HCT116 (cell line): ENCODE measurements around the gene CERT1. TPM values are rescaled to one million over a fixed set of nuclear protein-coding genes. Genes with fewer than 3 reads are reported as not detected.

ENCODE experiments used
- ATAC-seq: fragments of 200-7000 bp; cut with Tn5 transposase; 2 replicates; pipeline ENCODE4 v1.9.1; 2020; ENCODE audit warnings: mild to moderate bottlenecking, moderate library complexity
- BruUV-seq: library from RNA; stranded (reverse); fragments of 400-500 nt; replicated peaks from 2 replicates; lab custom pipeline; 2021; lab: Mats Ljungman, UMichigan
- CTCF ChIA-PET: fragments of 300-600 bp; sonication (Branson Sonifier 250); formaldehyde crosslinking; loops from one replicate; lab custom pipeline; 2021; ENCODE audit warnings: antibody characterized with exemption; lab: Charles Lee
- POLR2A ChIA-PET: fragments of 300-600, 350-600 bp; sonication (Branson Sonifier 250); formaldehyde crosslinking; loops from one replicate; lab custom pipeline; 2021; ENCODE audit warnings: antibody characterized with exemption; lab: Charles Lee
- RAD21 ChIA-PET, 2 experiments: fragments of 300-600 bp; sonication (Branson Sonifier 250); formaldehyde crosslinking; loops; one replicate each; lab custom pipeline; 2023; ENCODE audit warnings: low total read pairs in 2 of 2; ENCODE audit not compliant: uncharacterized antibody in 2 of 2, unreplicated experiment in 2 of 2, low non-redundant PET in 1 of 2; lab: Charles Lee
- DNase-seq: peaks from one replicate; pipeline ENCODE4 v3.0.0-alpha.2; 2010; ENCODE audit warnings: low read depth, low spot score
- H2AFZ ChIP-seq: fragments of 200-600 bp; shearing (Covaris generic), sonication (generic); 2 replicates; pipeline ENCODE4 v1.6.1; 2017; ENCODE audit warnings: low read depth, mixed run types, mixed read lengths, antibody characterized with exemption, low read length; ENCODE audit not compliant: poor library complexity, severe bottlenecking
- H3K27ac ChIP-seq: 2 replicates; pipeline ENCODE4 v1.5.1; 2012; ENCODE audit warnings: low read depth, low read length
- H3K27me3 ChIP-seq: fragments of 200-600 bp; sonication (generic); 2 replicates; pipeline ENCODE4 v1.6.1; 2016; ENCODE audit warnings: mixed run types, low read length, mixed read lengths; ENCODE audit not compliant: insufficient read depth
- H3K36me3 ChIP-seq, 2 experiments: fragments of 200-500 bp in 1 of 2; fragments of 200-600 bp in 1 of 2; sonication (Bioruptor generic) in 1 of 2; sonication (generic) in 1 of 2; 2 replicates each; pipeline versions ENCODE4 v1.5.1 to v1.6.1; 2014 to 2016; ENCODE audit warnings: low read length in 2 of 2, inconsistent platforms in 1 of 2, mixed read lengths in 1 of 2, mixed run types in 1 of 2; ENCODE audit not compliant: insufficient read depth in 2 of 2, control insufficient read depth in 1 of 2
- H3K4me1 ChIP-seq, 2 experiments: fragments of 200-600 bp in 1 of 2; sonication (generic) in 1 of 2; 2 replicates each; pipeline versions ENCODE4 v1.5.1 to v1.6.1; 2012 to 2017; ENCODE audit warnings: low read length in 2 of 2, inconsistent platforms in 1 of 2, mild to moderate bottlenecking in 1 of 2, mixed read lengths in 1 of 2, mixed run types in 1 of 2, moderate library complexity in 1 of 2; ENCODE audit not compliant: insufficient read depth in 2 of 2, control insufficient read depth in 1 of 2
- H3K4me2 ChIP-seq: fragments of 200-600 bp; sonication (generic); 2 replicates; pipeline ENCODE4 v1.6.1; 2017; ENCODE audit warnings: mixed run types, low read length, mixed read lengths
- H3K4me3 ChIP-seq, 2 experiments: fragments of 200-600 bp in 1 of 2; sonication (generic) in 1 of 2; replicated peaks in 1 of 2; 2 replicates each; pipeline ENCODE4 v1.5.1; 2011 to 2016; ENCODE audit warnings: low read length in 2 of 2, control low read depth in 1 of 2, low read depth in 1 of 2, mild to moderate bottlenecking in 1 of 2, mixed read lengths in 1 of 2, mixed run types in 1 of 2
- H3K79me2 ChIP-seq: fragments of 200-600 bp; sonication (generic); 2 replicates; pipeline ENCODE4 v1.6.1; 2017; ENCODE audit warnings: mild to moderate bottlenecking, mixed run types, low read length, moderate library complexity, mixed read lengths; ENCODE audit not compliant: insufficient read depth
- H3K9ac ChIP-seq: fragments of 200-600 bp; sonication (generic); 2 replicates; pipeline ENCODE4 v1.6.1; 2016; ENCODE audit warnings: low read length, mixed read lengths
- H3K9me2 ChIP-seq: fragments of 200-600 bp; sonication (generic), shearing (Covaris generic); 2 replicates; pipeline ENCODE4 v1.6.1; 2017; ENCODE audit warnings: mixed run types, mild to moderate bottlenecking, moderate library complexity; ENCODE audit not compliant: insufficient read depth
- H3K9me3 ChIP-seq, 2 experiments: fragments of 200-500 bp in 1 of 2; fragments of 200-600 bp in 1 of 2; sonication (Bioruptor generic) in 1 of 2; sonication (generic) in 1 of 2; 2 replicates each; pipeline ENCODE4 v1.6.1; 2014 to 2017; ENCODE audit warnings: low read length in 2 of 2, mixed read lengths in 2 of 2, inconsistent platforms in 1 of 2, low read depth in 1 of 2, mild to moderate bottlenecking in 1 of 2, mixed run types in 1 of 2, moderate library complexity in 1 of 2; ENCODE audit not compliant: control insufficient read depth in 1 of 2, insufficient read depth in 1 of 2
- H4K20me1 ChIP-seq: fragments of 200-600 bp; sonication (generic), shearing (Covaris generic); 2 replicates; pipeline ENCODE4 v1.6.1; 2017; ENCODE audit warnings: mixed run types, mild to moderate bottlenecking, moderate library complexity; ENCODE audit not compliant: insufficient read depth
- CBX3 ChIP-seq: IDR thresholded peaks from 2 replicates; pipeline ENCODE4 v1.6.1; 2012; ENCODE audit warnings: low read depth
- CEBPB ChIP-seq: IDR thresholded peaks from 2 replicates; pipeline ENCODE4 v1.6.1; 2012; ENCODE audit warnings: low read depth
- CTCF ChIP-seq, 3 experiments: fragments of 200-600 bp in 1 of 3; sonication (generic) in 1 of 3; IDR thresholded peaks in 2 of 3; conservative IDR thresholded peaks in 1 of 3; 2 replicates each; pipeline ENCODE4 v1.5.1; 2012 to 2017; ENCODE audit warnings: low read depth in 2 of 3, low read length in 2 of 3, antibody characterized with exemption in 1 of 3, borderline replicate concordance in 1 of 3, control low read depth in 1 of 3, mild to moderate bottlenecking in 1 of 3, mixed read lengths in 1 of 3, mixed run types in 1 of 3, moderate library complexity in 1 of 3; ENCODE audit not compliant: insufficient read depth in 1 of 3
- EZH2 ChIP-seq: fragments of 200-600 bp; sonication (generic); IDR thresholded peaks from 2 replicates; pipeline ENCODE4 v1.6.1; 2017; ENCODE audit warnings: antibody characterized with exemption, mixed run types
- EZH2phosphoT487 ChIP-seq: fragments of 200-600 bp; IDR thresholded peaks from 2 replicates; pipeline ENCODE4 v1.6.1; 2018; ENCODE audit warnings: antibody characterized with exemption, borderline replicate concordance
- FOSL1 ChIP-seq: IDR thresholded peaks from 2 replicates; pipeline ENCODE4 v1.6.1; 2012; ENCODE audit warnings: low read depth
- POLR2A ChIP-seq: IDR thresholded peaks from 2 replicates; pipeline ENCODE4 v1.7.0; 2011; ENCODE audit warnings: borderline replicate concordance; ENCODE audit not compliant: insufficient read depth, insufficient read length; ENCODE audit errors: extremely low read depth
- POLR2AphosphoS5 ChIP-seq: IDR thresholded peaks from 2 replicates; pipeline ENCODE4 v1.6.1; 2011; ENCODE audit warnings: mild to moderate bottlenecking, low read depth, low read length, moderate library complexity
- RAD21 ChIP-seq: IDR thresholded peaks from 2 replicates; pipeline ENCODE4 v1.6.1; 2012; ENCODE audit warnings: low read depth, mild to moderate bottlenecking
- REST ChIP-seq: IDR thresholded peaks from 2 replicates; pipeline ENCODE4 v1.6.1; 2012; ENCODE audit warnings: low read depth
- SIN3A ChIP-seq: IDR thresholded peaks from 2 replicates; pipeline ENCODE4 v1.6.1; 2012; ENCODE audit warnings: low read depth
- SRF ChIP-seq: IDR thresholded peaks from 2 replicates; pipeline ENCODE4 v1.6.1; 2012; ENCODE audit warnings: low read depth
- TCF7L2 ChIP-seq: IDR thresholded peaks from 2 replicates; pipeline ENCODE4 v1.7.0; 2011; ENCODE audit warnings: borderline replicate concordance, inconsistent platforms; ENCODE audit not compliant: insufficient read depth, insufficient read length; ENCODE audit errors: extremely low read depth
- YY1 ChIP-seq: IDR thresholded peaks from 2 replicates; pipeline ENCODE4 v1.6.1; 2011; ENCODE audit warnings: low read length, low read depth, moderate library complexity, mild to moderate bottlenecking; ENCODE audit not compliant: insufficient replicate concordance; ENCODE audit errors: extremely low read depth
- ZNF274 ChIP-seq: fragments of 200-500 bp; sonication (Bioruptor generic); IDR thresholded peaks from 2 replicates; pipeline ENCODE4 v1.6.1; 2014; ENCODE audit warnings: mild to moderate bottlenecking, low read depth, low read length, inconsistent platforms
- intact Hi-C: fragments of 100-400 bp; cut with micrococcal nuclease; formaldehyde crosslinking; loops from 2 replicates; pipeline ENCODE4 v1.10.0; 2022
- total RNA-seq: library from RNA; stranded (reverse); gene quantifications from one replicate; pipeline ENCODE4 v1.2.1, GENCODE V29; 2021; ENCODE audit not compliant: unreplicated experiment
- TF ChIP-seq, protein P1 (sequence below): IDR thresholded peaks from 2 replicates; pipeline ENCODE4 v1.6.1; 2012
- TF ChIP-seq, protein P2 (sequence below): IDR thresholded peaks from 2 replicates; pipeline ENCODE4 v1.6.1; 2012

Gene CERT1
- total RNA-seq, 1 experiment from 2014 or later: 22.8 TPM

GRCh38 chr5:75545131-75545530 lies 33.7 kb upstream of the CERT1 start:
- RAD21 ChIA-PET: no interaction called here
- H4K20me1 ChIP-seq: no peaks in the 10 kb centered on the region
- no peak overlapping the region for H3K4me2 ChIP-seq
- DNase-seq (no peak), ATAC-seq (no peak)
- POLR2A ChIA-PET: no interaction called here
- H3K4me1 ChIP-seq: no peaks in the 10 kb centered on the region
- no peaks in the 10 kb centered on the region for H3K27me3 ChIP-seq
- H3K4me3 ChIP-seq: no peak overlapping the region
- no peak overlapping the region for H3K9ac ChIP-seq
- no peaks in the 10 kb centered on the region for H3K9me3 ChIP-seq
- no peaks in the 10 kb centered on the region for H3K9me2 ChIP-seq
- CTCF ChIA-PET: no interaction called here
- peaks cover 20% of the 10 kb centered on the region; the same call in 1 of the 2 replicates for H3K79me2 ChIP-seq
- intact Hi-C loops: no loop called here
- H2AFZ ChIP-seq: no peak overlapping the region
- TF ChIP-seq ZNF274 (no peak), POLR2AphosphoS5 (no peak), YY1 (no peak), POLR2A (no peak), SIN3A (no peak), FOSL1 (no peak), SRF (no peak)
- TF ChIP-seq, protein P1, sequence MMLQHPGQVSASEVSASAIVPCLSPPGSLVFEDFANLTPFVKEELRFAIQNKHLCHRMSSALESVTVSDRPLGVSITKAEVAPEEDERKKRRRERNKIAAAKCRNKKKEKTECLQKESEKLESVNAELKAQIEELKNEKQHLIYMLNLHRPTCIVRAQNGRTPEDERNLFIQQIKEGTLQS: no peak
- TF ChIP-seq, all 23 proteins: peak for 0
- H3K27ac ChIP-seq: no peak overlapping the region
- no peaks in the 10 kb centered on the region for H3K36me3 ChIP-seq
- BruUV-seq: no TSS peak

DNA sequence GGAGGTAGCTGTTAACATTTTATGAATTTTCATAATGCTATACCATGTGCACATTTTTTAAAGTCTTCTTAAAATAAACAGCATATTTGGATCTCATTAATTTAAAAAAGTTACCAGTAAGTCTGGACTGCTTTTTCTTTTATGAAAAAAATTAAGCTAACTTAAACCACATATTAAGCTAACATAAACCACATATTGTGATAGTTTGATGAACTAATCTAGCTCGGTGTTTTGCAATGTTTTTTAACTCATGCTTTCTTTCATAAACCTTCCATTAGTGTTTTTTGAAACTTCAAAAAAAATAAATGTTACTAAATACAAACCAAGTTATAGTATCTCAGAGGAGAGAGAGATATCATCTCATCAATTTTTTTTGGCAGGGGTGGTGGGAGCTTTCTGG lies 26.8 kb upstream of the CERT1 start:
- Histone ChIP-seq H3K27me3 (no peaks in the 10 kb centered on the region), H4K20me1 (no peaks in the 10 kb centered on the region), H3K4me3 (no peak overlapping the region), H3K36me3 (no peaks in the 10 kb centered on the region), H3K9me2 (no peaks in the 10 kb centered on the region), H3K4me1 (no peaks in the 10 kb centered on the region; a peak in 1 of 4 replicates), H3K79me2 (peaks cover 43% of the 10 kb centered on the region), H3K4me2 (no peak overlapping the region), H2AFZ (no peak overlapping the region), H3K9ac (no peak overlapping the region), H3K9me3 (no peaks in the 10 kb centered on the region), H3K27ac (no peak overlapping the region)
- no peak for ATAC-seq
- RAD21 ChIA-PET: no interaction called here
- DNase-seq: no peak
- no TSS peak for BruUV-seq
- POLR2A ChIA-PET: no interaction called here
- CTCF ChIA-PET: no interaction called here
- intact Hi-C loops: no loop called here
- no peak for TF ChIP-seq CTCF (IDR thresholded peaks at IDR 0.05 in 2 of 3, conservative IDR thresholded peaks at IDR 0.05 in 1 of 3; ENCODE audit: borderline replicate concordance in 1 of 3, insufficient read depth in 1 of 3, low read depth in 2 of 3, low read length in 2 of 3)
- TF ChIP-seq EZH2phosphoT487: no peak
- TF ChIP-seq, protein P2, sequence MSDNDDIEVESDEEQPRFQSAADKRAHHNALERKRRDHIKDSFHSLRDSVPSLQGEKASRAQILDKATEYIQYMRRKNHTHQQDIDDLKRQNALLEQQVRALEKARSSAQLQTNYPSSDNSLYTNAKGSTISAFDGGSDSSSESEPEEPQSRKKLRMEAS: no peak
- TF ChIP-seq REST: no peak
- no peak for TF ChIP-seq EZH2
- TF ChIP-seq FOSL1: no peak
- TF ChIP-seq RAD21: no peak
- TF ChIP-seq ZNF274: no peak
- TF ChIP-seq TCF7L2: no peak
- TF ChIP-seq CEBPB: no peak
- TF ChIP-seq CBX3: no peak
